Placental epithelial cell (primary cell): ENCODE data around the gene FREM2. TPM values are rescaled to one million over a fixed set of nuclear protein-coding genes. Genes with fewer than 3 reads are reported as not detected.

Source experiments
- small RNA-seq: library from RNA; depleted of rRNA; stranded (forward); fragments of <200 nt; gene quantifications from one replicate; pipeline ENCODE3, GENCODE V24; 2012
- total RNA-seq: library from RNA; depleted of rRNA; stranded (reverse); fragments of >200 nt; gene quantifications from 2 replicates; pipeline ENCODE4 v1.2.3, GENCODE V29; 2012

Gene FREM2, protein sequence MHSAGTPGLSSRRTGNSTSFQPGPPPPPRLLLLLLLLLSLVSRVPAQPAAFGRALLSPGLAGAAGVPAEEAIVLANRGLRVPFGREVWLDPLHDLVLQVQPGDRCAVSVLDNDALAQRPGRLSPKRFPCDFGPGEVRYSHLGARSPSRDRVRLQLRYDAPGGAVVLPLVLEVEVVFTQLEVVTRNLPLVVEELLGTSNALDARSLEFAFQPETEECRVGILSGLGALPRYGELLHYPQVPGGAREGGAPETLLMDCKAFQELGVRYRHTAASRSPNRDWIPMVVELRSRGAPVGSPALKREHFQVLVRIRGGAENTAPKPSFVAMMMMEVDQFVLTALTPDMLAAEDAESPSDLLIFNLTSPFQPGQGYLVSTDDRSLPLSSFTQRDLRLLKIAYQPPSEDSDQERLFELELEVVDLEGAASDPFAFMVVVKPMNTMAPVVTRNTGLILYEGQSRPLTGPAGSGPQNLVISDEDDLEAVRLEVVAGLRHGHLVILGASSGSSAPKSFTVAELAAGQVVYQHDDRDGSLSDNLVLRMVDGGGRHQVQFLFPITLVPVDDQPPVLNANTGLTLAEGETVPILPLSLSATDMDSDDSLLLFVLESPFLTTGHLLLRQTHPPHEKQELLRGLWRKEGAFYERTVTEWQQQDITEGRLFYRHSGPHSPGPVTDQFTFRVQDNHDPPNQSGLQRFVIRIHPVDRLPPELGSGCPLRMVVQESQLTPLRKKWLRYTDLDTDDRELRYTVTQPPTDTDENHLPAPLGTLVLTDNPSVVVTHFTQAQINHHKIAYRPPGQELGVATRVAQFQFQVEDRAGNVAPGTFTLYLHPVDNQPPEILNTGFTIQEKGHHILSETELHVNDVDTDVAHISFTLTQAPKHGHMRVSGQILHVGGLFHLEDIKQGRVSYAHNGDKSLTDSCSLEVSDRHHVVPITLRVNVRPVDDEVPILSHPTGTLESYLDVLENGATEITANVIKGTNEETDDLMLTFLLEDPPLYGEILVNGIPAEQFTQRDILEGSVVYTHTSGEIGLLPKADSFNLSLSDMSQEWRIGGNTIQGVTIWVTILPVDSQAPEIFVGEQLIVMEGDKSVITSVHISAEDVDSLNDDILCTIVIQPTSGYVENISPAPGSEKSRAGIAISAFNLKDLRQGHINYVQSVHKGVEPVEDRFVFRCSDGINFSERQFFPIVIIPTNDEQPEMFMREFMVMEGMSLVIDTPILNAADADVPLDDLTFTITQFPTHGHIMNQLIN (N-terminal part only)
- 0.22 and 0.39 TPM in 2 replicates for total RNA-seq

DNA sequence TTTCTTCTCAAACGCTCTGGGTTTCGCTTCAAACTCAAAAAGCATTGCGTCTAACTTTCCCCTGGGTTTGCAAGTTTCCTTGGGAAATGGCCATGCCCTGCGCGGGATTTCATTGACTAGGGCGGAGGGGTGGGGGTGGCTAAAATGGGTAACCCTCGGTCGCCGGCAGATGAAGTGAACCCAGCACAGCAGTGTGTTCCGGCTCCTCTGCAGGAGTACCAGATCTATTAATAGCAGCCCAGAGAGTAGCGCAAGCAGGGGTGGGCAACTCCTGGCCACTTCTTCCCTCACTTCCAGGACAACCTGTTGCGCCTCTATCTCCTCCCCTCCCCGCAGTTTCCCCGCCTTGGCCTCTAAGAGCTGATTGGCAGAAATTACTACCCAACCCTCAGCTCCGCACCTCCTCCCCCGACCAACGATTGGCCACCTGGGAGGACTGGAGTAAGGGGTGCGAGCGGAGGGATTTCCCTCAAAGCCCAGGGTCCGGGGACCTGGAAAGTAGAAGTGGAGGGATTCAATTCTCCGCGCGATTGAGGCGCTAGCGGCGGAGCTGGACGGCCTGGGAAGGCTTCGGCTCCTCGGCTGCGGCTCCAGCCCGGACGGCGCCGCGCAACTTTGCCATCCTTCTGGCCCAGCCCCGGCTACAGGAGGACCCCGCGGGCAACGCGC lies at the start of gene FREM2:
Gene FREM2 (plus strand): TSS at position 501 of the 669 bp plus-strand sequence. CDS start 268 bp downstream, outside the sequence.

Small RNA genes lying within 50 kb of the gene (small RNA-seq; reads per million reads assigned to genes)
- gene PLA2G12AP2 (not detected), gene RNU6-56P (not detected)
